NK-92 treated with Interleukin-12 subunit alpha and Interleukin-12 subunit beta, amount 100 ng/mL, for 24 hours (cell line): ENCODE data around the gene DNAAF5.
"Not testable (repeated sequence)": the region's sequence is repeated elsewhere in the genome, so short reads cannot be mapped to it uniquely, and the experiment has no call there.

Source experiments
- DNase-seq: peaks from one replicate; lab custom pipeline; 2025; lab: John Stamatoyannopoulos, UW

The DNAAF5 gene

DNA sequence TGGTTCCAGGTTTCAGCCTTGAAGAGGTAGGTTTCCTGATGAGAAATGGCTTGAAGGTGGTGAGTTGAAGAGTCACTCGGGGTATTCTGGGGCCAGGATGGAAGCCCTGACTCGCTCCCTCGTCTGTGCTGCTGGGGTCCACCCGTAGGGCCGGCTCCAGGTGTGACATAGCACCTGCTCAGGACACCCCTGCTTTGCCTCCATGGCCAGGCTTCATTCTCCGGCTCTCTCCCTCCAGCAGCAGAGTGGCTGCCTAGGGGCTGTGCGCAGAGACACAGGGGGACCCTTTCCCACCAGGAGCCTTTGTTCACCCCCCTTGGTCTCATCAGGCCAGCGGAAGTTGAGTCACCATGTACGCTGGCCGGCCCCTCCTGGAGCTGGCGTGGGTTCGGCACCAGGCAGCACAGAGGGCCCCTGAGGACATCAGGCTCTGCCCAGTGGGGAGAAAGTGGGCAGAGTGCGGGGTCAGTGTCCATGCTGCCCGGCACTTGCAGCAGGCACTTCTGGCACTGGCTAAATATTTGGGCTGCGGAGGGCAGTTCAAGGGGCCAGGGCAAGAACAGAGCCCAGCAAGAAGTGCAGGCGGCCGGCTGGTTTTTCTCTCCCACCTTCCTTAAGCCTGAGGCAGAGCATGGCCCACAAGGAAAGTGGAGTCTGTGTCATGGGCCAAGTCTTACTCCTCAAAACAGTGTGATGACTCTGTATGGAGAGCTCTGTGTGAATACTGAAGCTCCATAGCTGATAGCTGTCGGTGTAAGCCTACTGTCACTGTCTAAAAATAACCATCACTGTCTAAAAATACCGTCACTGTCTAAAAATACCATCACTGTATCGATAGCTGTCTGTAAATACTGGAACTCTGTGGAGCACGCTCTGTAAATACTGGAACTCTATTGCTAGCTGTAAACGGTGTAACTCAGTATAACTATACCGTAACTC, 4.3 kb downstream of the DNAAF5 start:
- no peak for DNase-seq

DNA sequence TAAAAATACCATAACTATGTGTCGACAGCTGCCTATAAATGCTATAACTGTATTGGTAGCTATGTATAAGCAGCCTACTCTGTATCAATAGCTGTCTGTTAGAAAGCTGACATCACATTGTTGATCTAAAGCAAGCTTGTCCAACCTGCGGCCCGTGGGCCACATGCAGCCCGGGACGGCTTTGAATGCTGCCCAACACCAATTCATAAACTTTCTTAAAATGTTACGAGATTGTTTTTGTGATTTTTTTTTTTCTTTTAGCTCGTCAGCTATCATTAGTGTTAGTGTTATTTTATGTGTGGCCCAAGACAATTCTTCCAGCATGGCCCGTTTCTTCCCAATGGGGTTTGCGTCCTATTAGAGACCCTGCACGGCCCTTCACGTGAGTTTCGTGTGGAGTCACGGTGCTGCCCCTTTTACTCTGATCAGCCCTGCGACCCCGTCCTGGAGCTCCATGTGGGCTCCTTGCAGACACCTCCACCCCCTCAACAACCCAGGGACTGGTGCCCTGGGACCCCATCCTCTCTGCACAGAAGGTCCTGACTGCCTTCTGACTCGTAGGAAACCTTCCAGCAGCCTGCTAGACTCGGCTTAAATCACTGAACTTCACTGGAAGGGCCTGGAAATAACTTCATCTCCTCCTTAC, 5.1 kb downstream of the DNAAF5 start:
- no peak for DNase-seq

DNA sequence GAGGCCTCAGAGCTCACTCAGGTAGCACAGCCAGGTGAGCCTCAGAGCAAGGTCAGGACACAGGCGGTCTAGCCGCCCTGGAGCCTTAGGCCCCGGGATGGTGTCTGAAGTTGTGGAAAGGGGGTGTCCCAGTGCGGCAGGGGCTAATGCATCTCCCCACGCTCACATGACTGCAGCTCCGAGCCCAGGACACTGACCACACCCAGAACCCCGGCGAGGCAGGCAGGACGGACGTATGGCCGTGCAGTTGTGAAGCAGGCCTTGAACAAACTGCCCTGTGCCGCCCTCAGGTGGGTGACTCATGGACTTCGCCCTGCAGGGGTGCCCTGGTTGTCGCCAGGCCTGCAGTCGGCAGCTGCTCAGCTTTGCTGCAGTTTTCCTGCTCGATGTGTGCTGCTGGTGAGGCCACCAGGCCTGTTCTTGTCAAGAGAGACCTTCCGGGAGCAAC, 5.6 kb downstream of the DNAAF5 start:
- DNase-seq = no peak

DNA sequence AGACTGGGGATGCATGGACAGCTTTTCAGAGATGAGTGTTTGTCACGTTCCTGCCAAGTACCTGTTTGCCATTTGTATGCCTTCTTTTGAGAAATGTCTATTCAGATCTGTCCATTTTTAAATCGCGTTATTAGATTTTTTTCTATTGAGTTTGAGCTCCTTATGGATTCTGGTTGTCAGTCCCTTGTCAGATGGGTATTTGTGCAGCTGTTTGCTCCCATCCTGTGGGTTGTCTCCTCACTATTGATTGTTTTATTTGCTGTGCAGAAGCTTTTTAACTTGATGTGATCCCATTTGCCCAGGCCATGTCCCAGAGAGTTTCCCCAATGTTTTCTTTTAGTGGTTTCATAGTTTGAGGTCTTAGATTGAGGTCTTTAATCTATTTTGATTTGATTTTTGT, 6.1 kb downstream of the DNAAF5 start:
- DNase-seq = no peak

DNA sequence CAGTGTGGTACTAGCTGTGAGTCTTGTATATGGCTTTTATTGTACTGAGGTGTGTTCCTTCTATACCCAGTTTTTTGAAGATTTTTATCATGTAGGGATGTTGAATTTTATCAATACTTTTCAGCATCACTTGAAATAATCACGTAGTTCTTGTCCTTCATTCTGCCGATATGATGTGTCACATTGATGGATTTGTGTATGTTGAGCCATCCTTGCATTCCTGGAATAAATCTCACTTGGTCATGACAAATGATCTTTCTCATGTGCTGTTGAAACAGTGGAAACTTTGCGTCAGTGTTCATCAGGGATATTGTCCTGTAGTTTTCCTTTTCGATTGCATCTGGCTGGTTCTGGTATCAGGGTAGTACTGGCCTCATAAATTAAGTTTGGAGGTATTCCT, 7.7 kb downstream of the DNAAF5 start:
- no peak for DNase-seq

DNA sequence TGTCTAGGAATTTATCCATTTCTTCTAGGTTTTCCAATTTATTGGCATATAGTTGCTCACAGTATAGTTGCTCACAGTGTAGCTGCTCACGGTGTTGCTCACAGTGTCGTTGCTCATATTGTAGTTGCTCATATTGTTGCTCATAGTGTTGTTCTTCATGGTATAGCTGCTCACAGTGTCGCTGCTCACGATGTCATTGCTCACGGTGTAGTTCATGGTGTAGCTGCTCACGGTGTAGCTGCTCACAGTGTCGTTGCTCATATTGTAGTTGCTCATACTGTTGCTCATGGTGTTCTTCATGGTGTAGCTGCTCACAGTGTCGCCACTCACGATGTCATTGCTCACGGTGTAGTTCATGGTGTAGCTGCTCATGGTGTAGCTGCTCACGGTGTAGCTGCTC, 8.3 kb downstream of the DNAAF5 start:
- no peak for DNase-seq

DNA sequence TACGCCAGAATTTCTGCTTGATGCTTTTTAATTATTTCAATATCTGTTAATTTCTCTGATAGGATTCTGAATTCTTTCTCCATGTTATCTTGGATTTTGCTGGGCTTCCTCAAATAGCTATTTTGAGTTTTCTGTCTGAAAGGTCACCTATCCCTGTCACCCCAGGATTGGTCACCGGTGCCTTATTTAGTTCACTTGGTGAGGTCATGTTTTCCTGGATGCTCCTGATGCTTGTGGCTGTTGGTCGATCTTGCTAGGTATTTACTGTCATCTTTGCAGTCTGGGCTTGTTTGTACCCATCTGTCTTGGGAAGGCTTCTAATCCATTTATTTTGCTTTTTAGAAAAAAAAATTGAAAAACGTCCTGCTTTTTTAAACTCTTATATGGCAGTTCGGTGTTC, 11.7 kb downstream of the DNAAF5 start:
- DNase-seq = no peak

DNA sequence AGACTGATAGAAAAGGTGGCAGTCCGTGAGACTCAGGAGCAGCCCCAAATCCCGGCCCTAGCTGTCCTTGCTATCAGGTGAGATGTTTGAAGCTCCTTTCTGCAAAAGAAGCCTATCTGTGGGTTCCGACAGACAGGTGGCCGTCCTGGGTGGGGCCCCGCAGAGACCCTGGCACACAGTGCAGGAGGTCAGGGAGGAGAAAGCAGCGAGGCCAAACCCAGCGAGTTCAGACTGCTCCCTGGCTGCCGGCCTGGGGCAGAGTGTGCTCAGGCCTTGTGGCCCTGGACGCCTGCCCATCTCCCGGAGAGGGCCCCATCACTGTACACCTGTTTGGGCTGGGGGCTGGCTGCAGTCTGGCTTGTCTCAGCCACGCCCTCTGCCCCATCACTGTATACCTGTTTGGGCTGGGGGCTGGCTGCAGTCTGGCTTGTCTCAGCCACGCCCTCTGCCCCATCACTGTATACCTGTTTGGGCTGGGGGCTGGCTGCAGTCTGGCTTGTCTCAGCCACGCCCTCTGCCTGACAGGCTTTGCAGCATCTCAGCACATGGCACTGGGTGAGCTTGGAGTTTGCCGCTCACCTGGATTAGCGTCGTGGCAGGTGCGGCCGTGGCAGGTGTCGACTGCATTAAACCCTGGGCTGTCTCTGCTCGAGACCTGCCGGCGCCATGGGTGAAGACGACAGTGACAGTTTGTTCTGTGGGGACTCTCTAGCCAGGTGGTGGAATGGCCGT, 12.4 kb downstream of the DNAAF5 start:
- no peak for DNase-seq

DNA sequence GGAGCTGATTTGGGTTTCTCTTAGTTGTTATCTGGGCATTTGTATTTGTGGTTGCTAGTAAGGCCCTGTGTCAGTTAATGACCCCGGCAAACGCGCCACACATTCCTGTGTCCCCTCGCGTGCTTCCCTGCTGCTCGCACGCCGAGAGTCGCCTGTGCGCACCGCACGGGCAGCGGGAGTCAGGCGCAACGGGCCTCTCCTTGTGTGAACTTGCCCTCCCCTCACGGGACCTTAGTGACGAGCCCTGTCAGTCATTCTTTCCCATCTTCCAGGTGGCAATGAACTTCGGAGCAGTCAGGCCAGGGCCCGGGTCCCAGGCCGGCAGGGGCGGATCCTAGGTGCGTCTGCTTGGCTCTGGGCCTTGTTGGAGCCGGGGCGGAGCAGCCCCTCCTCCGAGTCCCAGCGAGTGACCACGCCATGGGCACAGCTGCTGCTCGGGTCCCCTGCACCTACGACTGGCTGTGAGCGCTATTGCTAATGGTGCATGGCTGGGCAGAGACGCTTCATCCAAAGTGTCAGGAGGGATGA, 13.0 kb downstream of the DNAAF5 start:
- DNase-seq = no peak

DNA sequence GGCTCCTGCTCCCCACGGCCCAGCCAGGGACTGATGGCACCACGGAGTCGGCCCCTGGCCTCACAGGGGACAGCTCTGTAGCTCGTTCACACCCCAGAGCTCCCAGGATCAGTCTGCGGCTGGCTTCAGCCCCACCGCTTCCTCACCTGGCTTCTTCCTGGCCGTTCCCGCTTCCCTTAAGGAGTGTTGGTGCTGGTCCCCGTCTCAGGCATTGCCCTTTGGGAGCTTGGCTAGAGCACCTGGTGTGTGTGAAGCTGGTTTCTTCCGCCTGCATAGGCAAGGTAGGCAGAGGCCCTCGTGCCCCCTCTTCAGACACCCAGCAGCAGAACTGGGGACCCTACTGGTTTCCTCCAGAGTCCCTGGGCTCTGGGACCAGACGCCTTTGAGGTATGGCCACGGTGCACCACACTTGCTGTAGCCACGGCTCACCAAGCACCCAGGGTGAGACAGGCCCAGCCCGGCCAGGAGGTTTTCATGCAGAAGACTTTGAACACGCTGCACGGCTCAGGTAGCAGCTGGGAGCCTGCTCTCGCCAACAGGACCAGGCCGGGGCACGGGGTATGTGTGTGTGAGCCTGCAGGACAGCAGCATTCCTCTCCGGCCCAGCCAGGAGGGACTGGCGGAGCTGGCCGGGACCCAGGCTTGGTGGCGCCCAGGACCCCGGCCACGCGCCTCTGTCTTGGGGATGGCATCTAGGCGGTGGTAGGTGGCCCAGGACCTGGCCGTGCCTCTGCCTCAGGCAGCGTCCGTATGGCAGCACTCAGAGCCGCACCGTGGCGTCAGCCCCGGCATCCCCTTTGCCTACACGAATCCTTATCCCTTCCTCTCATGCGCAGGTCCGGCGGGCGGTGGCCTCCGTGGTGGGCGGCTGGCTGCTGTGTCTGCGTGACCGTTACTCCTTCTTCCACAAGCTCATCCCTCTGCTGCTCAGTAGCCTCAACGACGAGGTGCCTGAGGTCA, 13.8 kb downstream of the DNAAF5 start:
- DNase-seq = no peak

DNA sequence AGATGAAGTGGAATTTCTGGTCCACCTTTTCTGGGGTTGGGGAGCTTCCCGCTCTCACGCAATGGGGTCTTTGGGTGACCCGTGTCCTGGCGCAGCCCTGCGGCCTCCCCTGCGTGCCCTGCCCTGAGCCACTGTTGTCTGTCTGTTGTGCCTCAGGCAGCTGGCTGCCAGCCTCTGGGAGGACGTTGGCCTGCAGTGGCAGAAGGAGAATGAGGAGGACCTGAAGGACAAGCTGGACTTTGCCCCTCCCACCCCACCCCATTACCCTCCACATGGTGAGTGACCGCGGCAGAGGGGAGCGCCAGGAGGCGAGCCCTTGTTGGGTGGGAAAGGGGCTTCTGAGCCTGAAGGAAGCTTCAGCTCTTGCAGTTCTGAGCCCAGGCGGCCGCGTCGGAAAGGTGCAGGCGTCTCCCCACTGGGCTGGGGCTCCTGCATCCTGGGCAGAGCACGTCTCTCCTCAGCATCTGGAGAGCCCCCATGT, 14.7 kb downstream of the DNAAF5 start:
- DNase-seq = no peak

DNA sequence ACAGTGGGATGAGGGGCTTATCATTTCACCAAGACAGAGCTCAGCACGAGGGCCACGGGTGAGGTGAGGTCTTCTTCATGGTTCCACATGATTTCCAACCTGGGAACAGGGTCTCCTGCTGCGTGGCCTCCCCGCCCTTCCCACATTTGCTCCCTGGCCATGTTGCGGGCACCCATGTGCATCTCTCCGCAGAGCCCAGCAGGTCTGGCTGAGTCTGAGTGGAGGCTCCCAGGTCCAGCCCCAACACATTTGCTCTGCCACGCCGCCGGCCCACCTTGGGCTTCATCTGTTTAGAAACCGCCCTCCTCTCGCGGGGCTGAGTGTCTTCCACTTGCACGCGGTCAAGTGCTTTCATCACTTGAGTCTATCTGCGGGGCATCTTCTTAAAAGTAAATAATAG, 15.4 kb downstream of the DNAAF5 start:
- DNase-seq = no peak

DNA sequence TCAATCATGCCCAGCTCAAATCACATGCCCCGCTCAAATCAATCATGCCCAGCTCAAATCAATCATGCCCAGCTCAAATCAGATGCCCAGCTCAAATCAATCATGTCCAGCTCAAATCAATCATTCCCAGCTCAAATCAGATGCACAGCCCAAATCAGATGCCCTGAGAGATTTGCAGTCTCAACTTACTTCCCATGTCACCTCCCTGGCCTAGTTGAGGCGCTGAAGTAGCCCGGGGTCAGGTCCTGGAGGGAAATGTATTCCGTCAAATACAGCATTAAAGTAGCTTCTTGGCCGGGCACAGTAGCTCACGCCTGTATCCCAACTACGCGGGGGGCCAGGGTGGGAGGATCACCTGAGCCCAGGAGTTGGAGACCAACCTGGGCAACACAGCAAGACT, 16.3 kb downstream of the DNAAF5 start:
- no peak for DNase-seq

DNA sequence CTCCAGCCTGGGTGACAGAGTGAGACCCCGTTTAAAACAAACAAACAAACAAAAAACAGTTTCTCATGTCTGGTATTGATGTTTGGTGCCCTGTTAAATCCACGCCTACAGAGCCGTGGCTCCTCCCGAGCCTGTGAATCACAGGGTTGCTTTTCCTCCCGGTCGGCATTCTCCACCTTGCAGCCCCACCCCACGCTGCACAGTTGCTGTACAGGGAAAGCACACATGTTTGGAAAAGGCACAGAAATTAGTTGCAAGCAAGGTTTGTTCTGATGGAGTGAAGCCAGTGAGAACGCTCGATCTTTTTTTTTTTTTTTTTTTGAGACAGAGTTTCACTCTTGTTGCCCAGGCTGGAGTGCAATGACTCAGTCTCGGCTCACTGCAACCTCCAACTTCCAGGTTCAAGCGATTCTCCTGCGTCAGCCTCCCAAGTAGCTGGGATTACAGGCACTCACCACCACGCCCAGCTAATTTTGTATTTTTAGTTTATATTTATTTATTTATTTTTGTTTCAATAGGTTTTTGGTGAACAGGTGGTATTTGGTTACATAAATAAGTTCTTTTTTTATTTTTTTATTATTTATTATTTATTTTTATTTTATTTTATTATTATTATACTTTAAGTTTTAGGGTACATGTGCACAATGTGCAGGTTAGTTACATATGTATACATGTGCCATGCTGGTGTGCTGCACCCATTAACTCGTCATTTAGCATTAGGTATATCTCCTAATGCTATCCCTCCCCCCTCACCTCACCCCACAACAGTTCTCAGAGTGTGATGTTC, 17.0 kb downstream of the DNAAF5 start:
- not testable (repeated sequence) for DNase-seq

DNA sequence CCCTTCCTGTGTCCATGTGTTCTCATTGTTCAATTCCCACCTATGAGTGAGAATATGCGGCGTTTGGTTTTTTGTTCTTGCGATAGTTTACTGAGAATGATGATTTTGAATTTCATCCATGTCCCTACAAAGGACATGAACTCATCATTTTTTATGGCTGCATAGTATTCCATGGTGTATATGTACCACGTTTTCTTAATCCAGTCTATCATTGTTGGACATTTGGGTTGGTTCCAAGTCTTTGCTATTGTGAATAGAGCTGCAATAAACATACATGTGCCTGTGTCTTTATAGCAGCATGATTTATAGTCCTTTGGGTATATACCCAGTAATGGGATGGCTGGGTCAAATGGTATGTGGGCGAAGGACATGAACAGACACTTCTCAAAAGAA, 17.6 kb downstream of the DNAAF5 start:
- not testable (repeated sequence) for DNase-seq

DNA sequence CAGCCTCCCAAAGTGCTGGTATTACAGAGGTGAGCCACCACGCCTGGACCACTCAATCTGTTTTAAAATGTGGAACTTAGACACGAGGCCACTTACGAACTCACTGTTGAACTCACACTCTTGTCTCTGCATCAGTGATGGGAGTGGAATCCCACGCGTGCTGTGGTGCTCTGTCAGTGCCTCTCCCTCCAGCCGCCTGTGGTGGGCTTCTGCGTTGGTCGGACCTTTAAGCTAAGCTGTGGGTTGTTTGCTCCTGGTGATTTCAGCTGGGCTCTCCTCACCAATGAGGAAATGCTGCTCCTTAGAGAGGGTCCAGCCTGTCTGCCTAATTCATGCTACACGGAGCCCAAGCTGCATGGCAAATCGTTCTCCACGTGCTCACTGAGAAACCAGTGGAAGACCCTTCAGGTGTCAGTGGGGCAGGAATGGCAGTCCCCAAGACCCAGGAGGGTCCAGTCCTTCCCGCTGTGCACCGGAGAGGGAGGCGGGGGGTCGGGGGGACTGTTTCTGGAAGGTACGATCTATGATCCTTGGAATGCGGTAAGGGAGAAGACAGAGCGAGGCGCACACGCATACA, 18.4 kb downstream of the DNAAF5 start:
- no peak for DNase-seq

DNA sequence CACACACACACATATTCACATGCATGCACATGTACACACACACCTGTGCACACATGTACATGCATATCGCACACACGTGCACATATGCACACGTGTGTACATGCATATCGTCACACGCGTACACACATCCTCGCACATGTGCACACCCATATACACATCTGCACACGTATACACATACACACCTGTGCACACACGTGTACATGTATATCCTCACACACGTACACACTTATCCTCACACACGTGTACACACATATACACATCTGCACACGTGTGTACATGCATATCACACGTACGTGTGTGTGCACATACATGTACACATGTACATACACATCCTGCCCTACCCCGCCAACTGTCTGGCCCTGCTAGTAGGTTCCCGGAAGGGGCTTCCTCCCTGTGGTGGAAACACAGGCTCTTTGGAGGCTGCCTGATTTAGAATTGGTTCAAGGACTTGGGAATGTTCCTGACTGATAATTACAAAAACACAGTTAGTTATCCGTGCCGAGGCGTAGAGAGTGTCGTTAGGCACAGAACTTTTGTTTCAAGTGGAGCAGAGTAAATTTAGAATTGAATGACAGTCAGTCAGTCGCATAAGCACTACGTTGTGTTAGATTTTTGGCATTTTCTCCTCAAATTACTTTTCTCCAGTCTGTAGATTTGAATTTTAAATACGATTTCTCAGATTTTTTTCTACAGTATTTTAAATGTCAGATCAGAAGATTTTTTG, 19.1 kb downstream of the DNAAF5 start:
- no peak for DNase-seq

DNA sequence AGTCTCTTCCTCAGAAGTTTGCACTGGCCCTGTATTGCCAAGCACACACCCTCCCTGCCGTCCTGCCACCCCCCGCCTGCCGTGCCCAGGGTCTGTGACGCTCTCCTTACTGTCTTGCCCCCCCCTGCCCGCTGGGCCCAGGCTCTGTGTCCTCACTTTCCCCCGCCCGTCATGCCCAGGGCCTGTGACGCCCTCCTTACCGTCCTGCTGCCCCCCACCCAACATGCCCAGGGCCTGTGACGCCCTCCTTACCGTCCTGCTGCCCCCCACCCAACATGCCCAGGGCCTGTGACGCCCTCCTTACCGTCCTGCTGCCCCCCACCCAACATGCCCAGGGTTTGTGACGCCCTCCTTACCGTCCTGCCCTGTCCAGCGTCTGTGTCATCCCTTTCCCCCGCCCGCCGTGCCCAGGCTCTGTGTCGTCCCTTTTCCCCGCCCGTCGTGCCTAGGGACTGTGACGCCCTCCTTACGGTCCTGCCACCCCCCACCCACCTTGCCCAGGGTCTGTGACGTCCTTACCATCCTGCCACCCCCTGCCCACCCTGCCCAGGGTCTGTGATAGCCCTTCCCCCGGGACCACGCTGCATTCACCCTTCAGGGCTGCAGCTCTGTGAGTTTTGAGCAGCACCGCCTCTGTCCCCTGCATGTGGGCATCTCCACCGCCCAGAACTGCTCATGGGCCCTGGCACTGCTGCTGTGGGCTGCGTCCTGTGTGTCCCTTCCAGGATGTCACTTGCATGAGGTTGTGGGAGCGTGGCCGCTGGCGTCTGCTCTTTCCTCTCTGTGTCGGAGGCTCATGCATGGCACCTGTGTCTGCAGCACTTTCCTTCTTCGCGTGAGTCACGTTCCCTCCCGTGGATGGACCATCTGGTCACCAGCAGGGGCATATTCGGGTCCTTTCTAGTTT, 19.9 kb downstream of the DNAAF5 start:
- DNase-seq = no peak
